Measurements from ENCODE around the gene TMEM256. TPM values are rescaled to one million over a fixed set of nuclear protein-coding genes. Genes with fewer than 3 reads are reported as not detected.
A peak's percentile ranks its signal among the peaks of the same experiment; 100 is the strongest.

Gene TMEM256
- total RNA-seq, 4 donors from 2014 or later: 31.1 to 66.6 (median 57.8) TPM

DNA sequence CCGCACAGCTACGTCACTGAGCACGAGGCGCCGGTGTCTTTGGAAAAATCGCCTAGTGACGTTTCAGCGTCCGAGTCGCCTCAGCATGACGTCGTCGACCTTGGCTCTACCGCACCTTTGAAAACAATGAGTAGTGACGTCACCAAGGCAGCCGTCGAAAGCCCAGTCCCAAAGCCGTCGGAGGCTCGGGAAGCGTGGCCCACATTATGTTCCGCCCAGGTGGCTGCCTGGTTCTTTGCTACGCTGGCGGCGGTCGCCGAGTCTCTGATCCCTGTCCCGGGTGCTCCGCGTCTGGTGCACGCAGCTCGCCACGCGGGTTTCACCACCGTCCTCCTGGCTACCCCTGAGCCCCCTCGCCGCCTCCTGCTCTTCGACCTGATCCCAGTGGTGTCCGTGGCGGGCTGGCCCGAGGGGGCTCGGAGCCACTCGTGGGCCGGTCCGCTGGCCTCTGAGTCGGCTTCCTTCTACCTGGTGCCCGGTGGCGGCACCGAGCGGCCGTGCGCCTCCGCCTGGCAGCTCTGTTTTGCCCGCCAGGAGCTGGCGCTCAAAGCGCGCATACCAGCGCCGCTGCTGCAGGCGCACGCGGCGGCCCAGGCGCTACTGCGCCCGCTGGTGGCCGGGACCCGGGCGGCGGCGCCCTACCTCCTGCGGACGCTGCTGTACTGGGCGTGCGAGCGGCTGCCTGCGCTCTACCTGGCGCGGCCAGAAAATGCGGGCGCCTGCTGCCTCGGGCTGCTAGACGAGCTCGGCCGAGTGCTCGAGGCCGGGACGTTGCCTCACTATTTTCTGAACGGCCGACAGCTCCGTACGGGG lies 32.9 kb upstream of the TMEM256 start:
- Histone ChIP-seq H3K9me3 (no peaks in the 10 kb centered on the region), H3K4me1 (peaks cover 5 to 68% (median 36%) of the 10 kb centered on the region in 3 donors), H3K27me3 (peaks cover 90% of the 10 kb centered on the region), H3K4me3 (peak overlapping the region; percentile 7 to 49), H3K36me3 (no peaks in the 10 kb centered on the region), H3K27ac (peak overlapping the region in 3 of 4 donors; percentile 64 to 77 (median 75))
- TF ChIP-seq EP300 (IDR thresholded peaks at IDR 0.05) (no peak), CTCF (IDR thresholded peaks at IDR 0.05) (peak in 3 of 4 experiments; percentile 94 to 98 (median 95)), POLR2AphosphoS5 (IDR thresholded peaks at IDR 0.05) (peak; percentile 34)
- peak; percentile 86 for ATAC-seq
- 19% methylated on average over 3 of the region's 92 CpGs; no CpG with 5 or more reads in 1 of the 2 donors for WGBS, 2 donors (ENCODE audit: low coverage in 1 of 2)

DNA sequence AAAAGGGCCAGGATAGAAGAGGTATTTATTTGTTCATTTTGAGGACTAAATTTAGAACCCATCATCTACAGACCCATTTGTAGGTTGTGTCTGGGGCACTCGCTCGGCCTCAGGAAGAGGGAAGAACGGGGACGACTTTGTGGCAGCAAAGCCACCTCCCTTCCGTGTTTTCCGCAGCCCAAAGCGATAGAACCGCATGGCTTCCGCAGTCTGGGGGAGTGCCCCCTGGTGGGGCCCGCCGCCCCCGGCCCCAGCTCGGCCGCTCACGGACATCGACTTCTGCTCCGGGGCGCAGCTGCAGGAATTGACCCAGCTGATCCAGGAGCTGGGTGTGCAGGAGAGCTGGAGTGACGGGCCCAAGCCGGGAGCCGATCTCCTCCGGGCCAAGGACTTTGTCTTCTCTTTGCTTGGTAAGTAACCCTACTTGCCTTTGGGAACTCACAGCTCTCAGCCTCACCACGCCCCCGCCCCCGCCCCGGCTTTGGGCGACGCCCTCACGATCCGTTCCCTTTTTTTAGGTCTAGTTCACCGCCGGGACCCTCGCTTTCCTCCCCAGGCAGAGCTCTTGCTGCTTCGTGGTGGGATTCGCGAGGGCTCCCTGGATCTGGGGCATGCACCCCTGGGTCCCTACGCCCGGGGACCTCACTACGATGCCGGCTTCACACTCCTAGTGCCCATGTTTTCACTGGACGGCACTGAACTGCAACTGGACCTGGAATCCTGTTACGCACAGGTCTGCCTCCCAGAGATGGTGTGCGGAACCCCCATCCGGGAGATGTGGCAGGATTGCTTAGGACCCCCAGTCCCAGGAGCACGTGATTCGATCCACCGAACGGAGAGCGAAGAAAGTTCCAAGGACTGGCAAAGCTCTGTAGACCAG lies 32.0 kb upstream of the TMEM256 start:
- H3K9me3 ChIP-seq: no peaks in the 10 kb centered on the region
- ATAC-seq: no peak
- H3K4me3 ChIP-seq: peak overlapping the region; percentile 26 to 49
- peak overlapping the region in 3 of 4 donors; percentile 52 to 77 (median 75) for H3K27ac ChIP-seq
- WGBS, 2 donors (ENCODE audit: low coverage in 1 of 2): no CpG with 5 or more reads among the region's 49 CpGs
- peaks cover 5 to 64% (median 36%) of the 10 kb centered on the region in 3 donors for H3K4me1 ChIP-seq
- TF ChIP-seq EP300 (IDR thresholded peaks at IDR 0.05) (no peak), POLR2A (IDR thresholded peaks at IDR 0.05) (no peak), POLR2AphosphoS5 (IDR thresholded peaks at IDR 0.05) (no peak), CTCF (IDR thresholded peaks at IDR 0.05) (no peak)
- H3K36me3 ChIP-seq: no peaks in the 10 kb centered on the region
- peaks cover 81% of the 10 kb centered on the region for H3K27me3 ChIP-seq

- WGBS, 2 donors (ENCODE audit: low coverage in 1 of 2): 100% methylated on average over 2 of the region's 11 CpGs; no CpG with 5 or more reads in 1 of the 2 donors
- no peak for ATAC-seq
Measured at GRCh38 chr17:7432296-7432695, 28.4 kb upstream of the TMEM256 start.

GRCh38 chr17:7431231-7431630 lies 27.3 kb upstream of the TMEM256 start:
- ATAC-seq: no peak
- H3K9me3 ChIP-seq: no peaks in the 10 kb centered on the region
- no peaks in the 10 kb centered on the region for H3K36me3 ChIP-seq
- H3K4me3 ChIP-seq: no peak overlapping the region
- H3K4me1 ChIP-seq: peaks cover 0 to 17% (median 8%) of the 10 kb centered on the region in 3 donors
- H3K27me3 ChIP-seq: peaks cover 37% of the 10 kb centered on the region
- 100% methylated on average over 1 of the region's 1 CpG; no CpG with 5 or more reads in 1 of the 2 donors for WGBS, 2 donors (ENCODE audit: low coverage in 1 of 2)
- TF ChIP-seq CTCF (IDR thresholded peaks at IDR 0.05): no peak
- TF ChIP-seq EP300 (IDR thresholded peaks at IDR 0.05): no peak
- no peak for TF ChIP-seq POLR2A (IDR thresholded peaks at IDR 0.05)
- TF ChIP-seq POLR2AphosphoS5 (IDR thresholded peaks at IDR 0.05): no peak
- H3K27ac ChIP-seq: no peak overlapping the region

More at GRCh38 chr17:7432296-7432695, 28.4 kb upstream of the TMEM256 start:
- no peaks in the 10 kb centered on the region for H3K36me3 ChIP-seq
- no peak for TF ChIP-seq POLR2AphosphoS5 (IDR thresholded peaks at IDR 0.05)
- no peak for TF ChIP-seq EP300 (IDR thresholded peaks at IDR 0.05)
- TF ChIP-seq CTCF (IDR thresholded peaks at IDR 0.05): no peak
- no peak for TF ChIP-seq POLR2A (IDR thresholded peaks at IDR 0.05)
- peaks cover 45% of the 10 kb centered on the region for H3K27me3 ChIP-seq
- peaks cover 2 to 27% (median 19%) of the 10 kb centered on the region in 3 donors for H3K4me1 ChIP-seq
- H3K4me3 ChIP-seq: no peak overlapping the region
- H3K27ac ChIP-seq: no peak overlapping the region
- H3K9me3 ChIP-seq: no peaks in the 10 kb centered on the region
